Skin epidermis (tissue), 12 donors: ENCODE results near the gene SOCS6.

Source experiments
- H3K27ac ChIP-seq, 21 experiments: fragments of 200-600 bp; sonication (generic) in 11 of 21; one replicate each; pipeline ENCODE4 v1.5.0; 2020; ENCODE audit warnings: mild to moderate bottlenecking in 3 of 21, inconsistent platforms in 2 of 21, moderate library complexity in 2 of 21
- H3K4me3 ChIP-seq, 7 experiments: fragments of 200-600 bp; sonication (generic) in 2 of 7; one replicate each; pipeline ENCODE4 v1.5.0; 2020; ENCODE audit warnings: inconsistent platforms in 2 of 7, mild to moderate bottlenecking in 2 of 7, moderate library complexity in 1 of 7

The SOCS6 gene

DNA sequence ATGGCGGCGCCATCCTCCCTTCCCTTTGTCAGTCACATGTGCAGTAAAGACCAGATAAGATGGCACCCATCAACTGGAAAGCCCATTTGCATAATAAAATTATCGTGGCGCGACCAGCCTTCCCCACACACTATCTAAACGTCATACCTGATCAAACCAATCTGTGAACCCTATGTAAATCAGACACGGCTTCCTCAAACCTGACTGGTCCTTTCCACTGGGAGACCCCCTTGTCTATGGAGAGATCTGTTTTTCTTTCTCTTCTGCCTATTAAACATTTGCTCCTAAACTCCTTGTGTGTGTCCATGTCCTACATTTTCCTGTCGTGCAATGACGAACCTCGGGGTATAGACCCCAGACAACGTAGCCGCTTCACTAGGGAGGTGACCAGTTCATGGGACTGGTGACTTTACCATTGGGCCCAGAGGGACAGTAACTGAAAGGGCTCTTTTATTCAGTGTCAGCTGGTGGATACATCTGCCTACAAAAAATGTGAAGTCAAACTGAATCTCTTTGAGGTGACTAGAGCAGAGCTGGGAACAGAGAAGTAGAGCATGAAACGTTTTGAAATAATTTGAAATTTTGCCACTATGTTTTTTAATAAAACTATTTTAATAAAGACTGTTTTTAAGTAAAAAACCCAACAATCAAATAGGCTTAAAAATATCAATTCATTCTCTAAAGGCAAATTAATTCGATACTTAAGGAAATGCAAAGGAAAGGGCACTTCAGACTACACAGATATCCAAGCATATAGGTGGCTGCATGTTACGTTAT lies 87.5 kb downstream of the SOCS6 start:
- Histone ChIP-seq H3K27ac (no peak overlapping the region), H3K4me3 (no peak overlapping the region)

DNA sequence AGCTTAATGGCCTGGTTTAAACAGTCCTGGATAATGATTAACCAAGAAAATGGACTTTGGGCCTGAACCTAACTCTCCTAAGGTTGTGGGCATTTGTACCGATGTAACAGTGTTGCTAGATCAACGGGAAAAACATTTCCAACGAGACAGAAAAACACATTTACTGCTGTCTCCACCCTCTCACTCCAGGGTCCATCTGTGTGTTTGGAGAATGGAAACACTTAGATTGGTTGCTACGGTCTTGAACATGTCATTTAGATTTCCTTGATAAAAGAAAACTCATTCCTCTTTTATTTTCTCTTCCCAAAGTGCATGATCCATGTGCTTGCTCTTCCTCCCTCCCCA lies 88.0 kb downstream of the SOCS6 start:
- Histone ChIP-seq H3K27ac (no peak overlapping the region), H3K4me3 (no peak overlapping the region)

DNA sequence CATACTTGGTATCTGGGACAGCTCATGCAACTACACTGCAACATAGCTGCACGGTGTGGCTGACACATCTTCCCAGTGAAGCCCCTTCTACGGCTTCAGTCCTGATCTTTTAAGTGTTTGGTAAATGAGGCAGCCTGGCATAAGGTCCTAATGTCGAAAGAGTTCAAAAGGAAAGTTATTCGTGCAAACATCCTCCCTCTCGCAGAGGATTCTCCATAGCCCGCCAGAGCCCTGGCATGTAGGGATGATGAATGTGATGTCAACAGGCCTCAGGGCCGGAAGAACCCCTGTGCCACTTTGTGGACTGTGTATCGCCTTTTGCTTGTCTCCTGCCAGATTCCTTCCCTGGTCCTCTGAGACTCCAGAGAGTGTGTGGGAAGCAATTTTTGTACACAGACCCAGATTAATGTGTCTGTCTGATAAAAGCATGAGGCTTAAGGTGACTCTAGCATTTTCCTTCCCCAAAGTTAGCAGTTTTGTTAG lies 88.5 kb downstream of the SOCS6 start:
- Histone ChIP-seq H3K27ac (no peak overlapping the region), H3K4me3 (no peak overlapping the region)

DNA sequence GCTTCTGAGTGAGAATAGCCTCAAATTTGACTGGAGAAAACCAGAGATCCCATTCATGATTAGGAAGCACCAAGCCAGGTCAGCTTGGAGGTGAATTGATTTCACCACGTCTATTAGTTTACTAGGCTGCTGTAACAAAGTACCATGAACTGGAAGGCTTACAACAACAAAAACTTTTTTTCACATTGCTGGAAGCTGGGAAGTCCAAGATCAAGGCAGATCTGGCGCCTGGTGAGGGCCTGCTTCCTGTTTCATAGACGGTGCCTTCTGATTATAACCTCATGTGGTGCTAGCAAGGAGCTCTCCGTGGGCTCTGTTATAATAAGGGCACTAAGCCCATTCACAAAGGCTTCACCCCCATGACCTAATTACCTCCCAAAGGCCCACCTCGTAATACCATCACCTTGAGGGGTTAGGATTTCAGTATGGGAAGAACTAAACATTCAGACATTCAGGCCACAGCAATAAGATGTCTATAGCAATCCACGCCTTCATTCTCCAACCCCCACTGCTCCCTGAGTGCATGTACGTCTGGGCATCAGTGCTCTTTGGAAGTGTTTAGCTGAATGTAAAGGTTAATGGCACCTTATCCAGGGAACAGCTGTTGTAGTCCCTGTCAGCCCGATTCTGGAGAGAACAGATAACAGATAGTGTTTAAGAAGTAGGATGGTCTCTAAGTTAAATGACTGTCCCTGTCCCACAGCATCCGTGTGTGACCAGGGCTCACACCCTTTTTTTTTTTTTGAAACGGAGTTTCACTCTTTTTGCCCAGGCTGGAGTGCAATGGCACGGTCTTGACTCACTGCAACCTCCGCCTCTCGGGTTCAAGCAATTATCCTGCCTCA lies 89.2 kb downstream of the SOCS6 start:
- H3K4me3 ChIP-seq = no peak overlapping the region
- no peak overlapping the region for H3K27ac ChIP-seq
